ENCODE data around the gene ZSWIM4. TPM values are rescaled to one million over a fixed set of nuclear protein-coding genes. Genes with fewer than 3 reads are reported as not detected.

The ZSWIM4 gene
- total and polyA plus RNA-seq, 3 donors from 2014 or later = 3.4 to 10.0 (median 4.7) TPM

- peaks cover 3% of the 10 kb centered on the region for H3K4me1 ChIP-seq
- intact Hi-C loops (cut with DNase I; ENCODE audit: low total_unique reads) = no loop called here
- H3K27ac ChIP-seq = no peak overlapping the region
- H3K36me3 ChIP-seq (ENCODE audit: low read depth, missing control alignments) = no peaks in the 10 kb centered on the region
- no peaks in the 10 kb centered on the region for H3K9me3 ChIP-seq
- 43 to 52% methylated on average over 2 of the region's 2 CpGs for WGBS, 2 donors
- TF ChIP-seq CTCF (IDR thresholded peaks at IDR 0.05) = no peak
- TF ChIP-seq POLR2A (IDR thresholded peaks at IDR 0.05) = no peak
- H3K27me3 ChIP-seq = no peaks in the 10 kb centered on the region
- DNase-seq = no peak
- H3K4me3 ChIP-seq = no peak overlapping the region
Measured at GRCh38 chr19:13856497-13856896, 61.3 kb downstream of the ZSWIM4 start.

- H3K27me3 ChIP-seq = no peaks in the 10 kb centered on the region
- H3K27ac ChIP-seq = no peak overlapping the region
- no peak overlapping the region for H3K4me3 ChIP-seq
- no peak for TF ChIP-seq CTCF (IDR thresholded peaks at IDR 0.05)
- TF ChIP-seq POLR2A (IDR thresholded peaks at IDR 0.05) = no peak
- peaks cover 7% of the 10 kb centered on the region for H3K4me1 ChIP-seq
- no peak for DNase-seq
- no peaks in the 10 kb centered on the region for H3K36me3 ChIP-seq (ENCODE audit: low read depth, missing control alignments)
- H3K9me3 ChIP-seq = no peaks in the 10 kb centered on the region
- intact Hi-C loops (cut with DNase I; ENCODE audit: low total_unique reads) = no loop called here
- WGBS, 2 donors = 94 to 98% methylated on average over 3 of the region's 3 CpGs
Measured at GRCh38 chr19:13859361-13859880, 64.2 kb downstream of the ZSWIM4 start.

GRCh38 chr19:13860679-13861391 lies 65.6 kb downstream of the ZSWIM4 start:
- Histone ChIP-seq H3K36me3 (ENCODE audit: low read depth, missing control alignments) (no peaks in the 10 kb centered on the region), H3K4me1 (peaks cover 7% of the 10 kb centered on the region), H3K4me3 (peak overlapping the region in 1 of 2 donors; percentile 58), H3K27ac (peak overlapping the region in 1 of 2 donors; percentile 94), H3K9me3 (no peaks in the 10 kb centered on the region), H3K27me3 (no peaks in the 10 kb centered on the region)
- 73 to 78% methylated on average over 13 of the region's 13 CpGs for WGBS, 2 donors
- DNase-seq = no peak
- intact Hi-C loops (cut with DNase I; ENCODE audit: low total_unique reads) = loop anchor here (10.0 kb wide), 1 partner anchor 76 kb away; no protein-coding TSS in a partner anchor
- no peak for TF ChIP-seq POLR2A (IDR thresholded peaks at IDR 0.05)

GRCh38 chr19:13861392-13861713 lies 66.1 kb downstream of the ZSWIM4 start:
- TF ChIP-seq CTCF (IDR thresholded peaks at IDR 0.05) (no peak), POLR2A (IDR thresholded peaks at IDR 0.05) (no peak)
- intact Hi-C loops (cut with DNase I; ENCODE audit: low total_unique reads) = loop anchor here (10.0 kb wide), 1 partner anchor 77 kb away; no protein-coding TSS in a partner anchor
- H3K9me3 ChIP-seq = no peaks in the 10 kb centered on the region
- DNase-seq = no peak
- peaks cover 10% of the 10 kb centered on the region for H3K4me1 ChIP-seq
- peak overlapping the region in 1 of 2 donors; percentile 58 for H3K4me3 ChIP-seq
- peak overlapping the region; percentile 74 to 94 for H3K27ac ChIP-seq
- no peaks in the 10 kb centered on the region for H3K36me3 ChIP-seq (ENCODE audit: low read depth, missing control alignments)
- WGBS, 2 donors = 19 to 24% methylated on average over 5 to 11 of the region's 11 CpGs
- no peaks in the 10 kb centered on the region for H3K27me3 ChIP-seq

- DNase-seq = peak; percentile 95
- intact Hi-C loops (cut with DNase I; ENCODE audit: low total_unique reads) = loop anchor here (10.0 kb wide), 1 partner anchor 77 kb away; no protein-coding TSS in a partner anchor
- Histone ChIP-seq H3K27me3 (no peaks in the 10 kb centered on the region), H3K36me3 (ENCODE audit: low read depth, missing control alignments) (no peaks in the 10 kb centered on the region), H3K27ac (peak overlapping the region; percentile 74 to 94), H3K4me1 (peaks cover 11% of the 10 kb centered on the region), H3K4me3 (peak overlapping the region; percentile 36 to 58), H3K9me3 (no peaks in the 10 kb centered on the region)
- TF ChIP-seq CTCF (IDR thresholded peaks at IDR 0.05) = peak; percentile 99
- no peak for TF ChIP-seq POLR2A (IDR thresholded peaks at IDR 0.05)
- 2 to 3% methylated on average over 17 to 27 of the region's 27 CpGs for WGBS, 2 donors
Measured at GRCh38 chr19:13861714-13862531, 66.7 kb downstream of the ZSWIM4 start.
